ENCODE results near the gene YJU2.

YJU2 gene

DNA sequence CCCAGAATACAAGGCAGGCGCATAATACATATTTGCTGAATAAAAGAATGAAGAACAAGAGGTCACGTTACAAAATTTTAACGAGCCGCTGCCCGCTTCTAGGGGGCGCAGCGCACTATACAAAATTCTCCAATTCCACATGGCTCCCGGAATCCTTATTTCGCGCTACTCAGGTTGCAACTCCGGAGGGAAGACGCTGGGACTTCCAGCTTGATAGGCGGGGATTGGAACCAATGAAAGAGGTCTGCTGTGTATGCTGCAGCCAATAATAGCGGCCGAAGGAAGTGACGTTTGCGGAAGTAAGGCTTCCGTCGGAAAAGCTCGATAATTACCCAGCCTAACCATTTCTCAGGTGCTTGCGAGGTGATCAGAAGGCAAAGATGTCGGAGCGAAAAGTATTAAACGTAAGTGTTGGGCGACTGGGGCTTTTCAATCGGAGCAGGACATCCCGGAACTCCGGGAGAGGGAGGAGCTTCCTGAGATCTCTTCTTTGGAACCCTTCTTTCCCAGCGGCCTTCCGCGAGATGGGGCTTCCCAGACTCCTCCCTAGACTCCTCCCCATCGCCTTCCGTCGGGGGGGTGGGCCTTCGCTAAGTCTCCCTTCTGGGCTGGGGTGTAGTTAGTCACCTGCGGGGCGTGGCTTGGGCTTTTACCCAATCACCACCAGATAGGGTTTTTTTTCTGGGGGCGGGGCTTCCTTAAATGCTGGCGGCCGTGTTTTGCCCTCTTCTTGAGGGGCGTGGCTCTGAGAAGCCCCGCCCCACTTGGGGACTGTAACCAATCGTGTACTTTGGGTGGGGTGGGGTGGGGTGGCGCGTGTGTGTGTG, at the start of gene YJU2:
Gene YJU2, plus strand, starts transcription at position 314 of the 827 bp plus-strand sequence. Its CDS starts 67 bp downstream, at position 381.
- peak; percentile 57 for TF ChIP-seq CTCF (IDR thresholded peaks at IDR 0.05; ENCODE audit: low read depth, low read length)
- DNase-seq (ENCODE audit: extremely low read depth, low read depth): peak; percentile 99

GRCh38 chr19:4197228-4197624, 49.7 kb upstream of the YJU2 start:
- no peak for DNase-seq (ENCODE audit: extremely low read depth, low read depth)
- no peak for TF ChIP-seq CTCF (IDR thresholded peaks at IDR 0.05; ENCODE audit: low read depth, low read length)

- DNase-seq (ENCODE audit: extremely low read depth, low read depth): no peak
- TF ChIP-seq CTCF (IDR thresholded peaks at IDR 0.05; ENCODE audit: low read depth, low read length): no peak
Measured at GRCh38 chr19:4197625-4198466, 49.0 kb upstream of the YJU2 start.

- no peak for TF ChIP-seq CTCF (IDR thresholded peaks at IDR 0.05; ENCODE audit: low read depth, low read length)
- no peak for DNase-seq (ENCODE audit: extremely low read depth, low read depth)
Measured at GRCh38 chr19:4198467-4199126, 48.3 kb upstream of the YJU2 start.

DNA sequence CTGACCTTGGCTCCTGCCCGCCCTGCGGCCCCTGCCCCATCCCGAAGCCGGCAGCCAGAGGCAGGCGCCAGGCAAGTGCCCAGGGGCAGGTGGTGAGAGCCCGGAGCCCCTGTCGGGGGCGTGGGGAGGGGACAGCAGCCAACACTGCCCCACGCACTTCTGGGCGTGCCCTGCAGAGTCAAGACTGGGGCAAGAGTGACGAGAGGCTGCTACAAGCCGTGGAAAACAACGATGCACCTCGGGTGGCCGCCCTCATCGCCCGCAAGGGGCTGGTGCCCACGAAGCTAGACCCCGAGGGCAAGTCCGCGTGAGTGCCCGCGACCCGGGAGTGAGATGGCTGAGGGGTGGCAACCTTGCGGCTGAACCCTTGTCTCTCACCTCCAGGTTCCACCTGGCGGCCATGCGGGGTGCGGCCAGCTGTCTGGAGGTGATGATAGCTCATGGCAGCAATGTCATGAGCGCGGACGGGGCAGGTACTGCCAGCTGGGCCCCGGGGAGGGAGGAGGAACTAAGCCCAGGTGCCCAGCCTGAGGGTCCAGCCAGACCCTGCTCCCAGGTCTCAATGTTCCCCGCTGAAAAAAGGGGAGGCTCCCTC, 47.1 kb upstream of the YJU2 start:
- no peak for TF ChIP-seq CTCF (IDR thresholded peaks at IDR 0.05; ENCODE audit: low read depth, low read length)
- DNase-seq (ENCODE audit: extremely low read depth, low read depth): no peak

GRCh38 chr19:4200940-4201542, 45.8 kb upstream of the YJU2 start:
- TF ChIP-seq CTCF (IDR thresholded peaks at IDR 0.05; ENCODE audit: low read depth, low read length): no peak
- no peak for DNase-seq (ENCODE audit: extremely low read depth, low read depth)

All from AG09319 (cell line).